HT1080 (cell line): ENCODE results near the gene GPLD1. TPM values are rescaled to one million over a fixed set of nuclear protein-coding genes. Genes with fewer than 3 reads are reported as not detected.
"Not testable (repeated sequence)": the region's sequence is repeated elsewhere in the genome, so short reads cannot be mapped to it uniquely, and the experiment has no call there.

Experiments used
- DNase-seq: peaks from one replicate; pipeline ENCODE4 v3.0.0-alpha.2; 2015; ENCODE audit warnings: low read depth
- total RNA-seq: library from RNA; depleted of rRNA; stranded (reverse); fragments of >200 nt; shearing (Covaris generic); gene quantifications from 2 replicates; pipeline ENCODE4 v1.2.3, GENCODE V29; 2014; rRNA removed

GPLD1 gene
- total RNA-seq, 1 experiment from 2014 or later: 0.13 TPM

GRCh38 chr6:24385536-24386269 lies 103.7 kb downstream of the GPLD1 start:
- DNase-seq: no peak

GRCh38 chr6:24384369-24385130 lies 104.8 kb downstream of the GPLD1 start:
- DNase-seq: not testable (repeated sequence)

DNA sequence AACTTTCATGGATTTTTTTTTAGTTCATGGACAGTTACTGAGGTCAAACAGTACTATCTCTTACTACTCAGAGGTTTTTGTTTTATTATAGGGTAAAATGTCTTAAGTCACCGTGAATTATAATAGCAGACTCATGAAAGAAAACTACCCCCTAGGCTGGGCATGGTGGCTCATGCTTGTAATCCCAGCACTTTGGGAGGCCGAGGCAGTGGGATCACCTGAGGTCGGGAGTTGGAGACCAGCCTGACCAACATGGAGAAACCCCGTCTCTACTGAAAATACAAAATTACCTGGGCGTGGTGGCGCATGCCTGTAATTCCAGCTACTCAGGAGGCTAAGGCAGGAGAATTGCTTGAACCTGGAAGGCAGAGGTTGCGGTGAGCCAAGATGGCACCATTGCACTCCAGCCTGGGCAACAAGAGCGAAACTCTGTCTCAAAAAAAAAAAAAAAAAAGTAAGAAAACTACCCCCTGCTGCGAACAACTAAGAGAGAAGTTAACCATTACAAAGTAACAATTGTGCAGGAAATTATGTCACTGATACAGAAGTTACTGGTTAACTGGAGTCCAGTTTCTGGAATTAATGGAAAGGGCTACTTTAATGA lies 106.4 kb downstream of the GPLD1 start:
- not testable (repeated sequence) for DNase-seq

- DNase-seq: no peak
These were observed 107.2 kb downstream of the GPLD1 start for GRCh38 chr6:24382220-24382540.

- no peak for DNase-seq
These were observed 107.7 kb downstream of the GPLD1 start for GRCh38 chr6:24381476-24382219.

- DNase-seq: no peak
These were observed 110.8 kb downstream of the GPLD1 start for GRCh38 chr6:24378473-24379097.

Other genes starting within 250 kb of the GPLD1 start
- 0.27 TPM in 1 of 2 replicates, not detected in the other for gene DCDC2, start 131.5 kb downstream of the GPLD1 start, total RNA-seq
- 19.4 and 19.7 TPM in 2 replicates for gene MRS2, start 86.6 kb downstream of the GPLD1 start, total RNA-seq
- gene ALDH5A1, start 5.4 kb upstream of the GPLD1 start, total RNA-seq: 1.0 and 2.1 TPM in 2 replicates
- gene KIAA0319, start 156.6 kb upstream of the GPLD1 start, total RNA-seq: 0.03 TPM in 1 of 2 replicates, not detected in the other
- 14.8 and 34.6 TPM in 2 replicates for gene TDP2, start 177.3 kb upstream of the GPLD1 start, total RNA-seq
- gene ACOT13, start 177.5 kb upstream of the GPLD1 start, total RNA-seq: 3.9 and 6.2 TPM in 2 replicates
- 57.0 and 64.9 TPM in 2 replicates for gene C6orf62, start 229.6 kb upstream of the GPLD1 start, total RNA-seq